HepG2 (cell line): ENCODE data around the gene ABHD2. TPM values are rescaled to one million over a fixed set of nuclear protein-coding genes. Genes with fewer than 3 reads are reported as not detected.

Source experiments
- ATAC-seq: fragments of 200-7000 bp; cut with Tn5 transposase; 3 replicates; pipeline ENCODE4 v1.9.1; 2020; ENCODE audit warnings: mild to moderate bottlenecking, moderate library complexity
- BruUV-seq: library from RNA; stranded (reverse); fragments of 400-500 nt; replicated peaks from 2 replicates; lab custom pipeline; 2021; lab: Mats Ljungman, UMichigan
- CTCF ChIA-PET: fragments of 300-600 bp; formaldehyde crosslinking; extraction: SDS; loops from one replicate; lab custom pipeline; 2021; ENCODE audit warnings: low total read pairs, inconsistent platforms, low intra/inter-chr PET ratio; lab: Yijun Ruan, JAX
- POLR2A ChIA-PET: fragments of 350-600 bp; sonication (Branson Sonifier 250); formaldehyde crosslinking; loops from one replicate; lab custom pipeline; 2020; ENCODE audit warnings: antibody characterized with exemption, inconsistent platforms; lab: Yijun Ruan, JAX
- DNase-seq: peaks from one replicate; pipeline ENCODE4 v3.0.0-alpha.2; 2015; ENCODE audit warnings: low spot score
- FAIRE-seq: peaks from 3 replicates; lab custom pipeline; 2011; peaks lifted over from hg19 to GRCh38; lab: Jason Lieb, UNC
- H2AFZ ChIP-seq: one replicate; pipeline ENCODE4 v1.6.1; 2011; ENCODE audit warnings: low read length, inconsistent platforms
- H3K27ac ChIP-seq: fragments of 300-600 bp; 3 replicates; pipeline ENCODE4 v1.8.0; 2011; ENCODE audit warnings: mixed run types, mild to moderate bottlenecking, mixed read lengths, low read length, inconsistent platforms; ENCODE audit not compliant: insufficient read depth; ENCODE audit errors: extremely low read length
- H3K27me3 ChIP-seq, 2 experiments: fragments of 200-600 bp in 1 of 2; 2 replicates in 1 of 2; 3 replicates in 1 of 2; pipeline versions ENCODE4 v1.6.0 to v1.8.0; 2011; ENCODE audit warnings: low read length in 2 of 2, mild to moderate bottlenecking in 2 of 2, moderate library complexity in 2 of 2, inconsistent platforms in 1 of 2; ENCODE audit not compliant: insufficient read depth in 2 of 2, control insufficient read depth in 1 of 2
- H3K36me3 ChIP-seq, 2 experiments: fragments of 200-600 bp in 1 of 2; replicated peaks in 1 of 2; 2 replicates in 1 of 2; 3 replicates in 1 of 2; pipeline versions ENCODE4 v1.5.1 to v1.8.0; 2011; ENCODE audit warnings: low read length in 2 of 2, inconsistent platforms in 1 of 2; ENCODE audit not compliant: insufficient read depth in 2 of 2, control insufficient read depth in 1 of 2
- H3K4me1 ChIP-seq: 2 replicates; pipeline ENCODE4 v1.5.1; 2012; ENCODE audit warnings: low read length, inconsistent platforms; ENCODE audit not compliant: insufficient read depth
- H3K4me2 ChIP-seq: 2 replicates; pipeline ENCODE4 v1.6.0; 2011; ENCODE audit warnings: low read depth, low read length, inconsistent platforms
- H3K4me3 ChIP-seq, 3 experiments: fragments of 200-600 bp in 1 of 3; sonication (generic), shearing (Covaris generic) in 1 of 3; replicated peaks in 1 of 3; 2 replicates each; pipeline ENCODE4 v1.5.1; 2011 to 2016; ENCODE audit warnings: low read length in 3 of 3, inconsistent platforms in 2 of 3, low read depth in 2 of 3, mild to moderate bottlenecking in 2 of 3, control low read depth in 1 of 3, mixed read lengths in 1 of 3; ENCODE audit not compliant: insufficient read depth in 1 of 3
- H3K79me2 ChIP-seq: one replicate; pipeline ENCODE4 v1.6.1; 2011; ENCODE audit warnings: low read length, inconsistent platforms; ENCODE audit not compliant: insufficient read depth
- H3K9ac ChIP-seq: 2 replicates; pipeline ENCODE4 v1.6.0; 2011; ENCODE audit warnings: mild to moderate bottlenecking, low read depth, low read length, inconsistent platforms; ENCODE audit not compliant: insufficient read depth
- H3K9me3 ChIP-seq: 2 replicates; pipeline ENCODE4 v1.5.1; 2012; ENCODE audit warnings: mild to moderate bottlenecking, low read length
- H4K20me1 ChIP-seq: 2 replicates; pipeline ENCODE4 v1.6.0; 2011; ENCODE audit warnings: inconsistent platforms, mild to moderate bottlenecking, low read length, moderate library complexity; ENCODE audit not compliant: insufficient read depth
- HNRNPK ChIP-seq: fragments of 200-400 bp; formaldehyde crosslinking; IDR thresholded peaks from 2 replicates; pipeline ENCODE4 v1.6.1; 2018; ENCODE audit warnings: low read length, low read depth, moderate library complexity, mild to moderate bottlenecking; ENCODE audit not compliant: poor library complexity, severe bottlenecking
- ZBTB2 ChIP-seq: sonication (generic); formaldehyde crosslinking; IDR thresholded peaks from 2 replicates; pipeline ENCODE4 v1.8.0; 2022; ENCODE audit warnings: low read depth, missing genetic modification reagents
- ZNF256 ChIP-seq: sonication (generic); formaldehyde crosslinking; conservative IDR thresholded peaks from 2 replicates; pipeline ENCODE4 v1.4.0; 2020; ENCODE audit warnings: missing genetic modification reagents
- ZNF337 ChIP-seq: sonication (generic); formaldehyde crosslinking; IDR thresholded peaks from 2 replicates; pipeline ENCODE4 v1.5.1; 2020; ENCODE audit warnings: missing genetic modification reagents, low read depth, mild to moderate bottlenecking, borderline replicate concordance
- WGBS: methylation state at CpG from one replicate; pipeline ENCODE4 v1.1.6; 2017; ENCODE audit warnings: low lambda C conversion rate; 5-methylcytosine and 5-hydroxymethylcytosine counted together
- in situ Hi-C: cut with HindIII; loops from 2 replicates; pipeline ENCODE4 v1.10.0; 2017; ENCODE audit warnings: low pct_unique_long_range_greater_than_20kb; ENCODE audit not compliant: extremely low pct_ligation_motif_present
- intact Hi-C: fragments of 100-400 bp; cut with micrococcal nuclease; formaldehyde crosslinking; loops from one replicate; pipeline ENCODE4 v1.10.0; 2022; ENCODE audit not compliant: unreplicated experiment
- polyA plus RNA-seq, 8 experiments: library from polyadenylated mRNA; depleted of rRNA in 3 of 8; stranded (reverse) in 7 of 8; unstranded in 1 of 8; fragments of >200 nt; fragmentation: Illumina TruSeq in 4 of 8; extraction: Trizol in 4 of 8; gene quantifications; 2 replicates each; pipeline versions ENCODE4 v1.2.1 to v1.2.3, GENCODE V29; 2011 to 2016; ENCODE audit warnings: low read depth in 4 of 8, missing spikeins in 1 of 8, mixed read lengths in 1 of 8; ENCODE audit not compliant: insufficient read depth in 1 of 8
- total RNA-seq, 5 experiments: library from RNA; depleted of rRNA; stranded (reverse); fragments of >200 nt; fragmentation: Illumina TruSeq; extraction: Trizol; gene quantifications; 2 replicates each; pipeline ENCODE4 v1.2.3, GENCODE V29; 2016; ENCODE audit warnings: low read depth in 1 of 5

The ABHD2 gene
- total and polyA plus RNA-seq, 2 of the 13 experiments (the other 11 are each of a cell fraction or from before 2014, with no cell fraction given), result 14.8 to 22.4 TPM

- Histone ChIP-seq H3K79me2 (no peaks in the 10 kb centered on the region), H3K27me3 (no peaks in the 10 kb centered on the region), H3K9me3 (no peaks in the 10 kb centered on the region), H3K9ac (no peak overlapping the region), H3K27ac (peak overlapping the region; percentile 92), H2AFZ (no peak overlapping the region), H3K4me2 (no peak overlapping the region), H4K20me1 (no peaks in the 10 kb centered on the region), H3K4me1 (peaks cover 100% of the 10 kb centered on the region), H3K36me3 (peaks cover 0 to 13% of the 10 kb centered on the region in 2 experiments; a peak in 3 of 5 replicates), H3K4me3 (no peak overlapping the region)
- 95% methylated on average over 3 of the region's 3 CpGs for WGBS
- POLR2A ChIA-PET, result interaction anchor here (0.6 to 2.9 kb wide), 4 partner anchors 10 to 146 kb away, joined by 3 to 21 read pairs (median 14); partner anchors contain the start of gene ABHD2
- DNase-seq (no peak), ATAC-seq (no peak), FAIRE-seq (no peak)
- no TSS peak for BruUV-seq
- intact Hi-C loops (no loop called here), in situ Hi-C loops (no loop called here)
- TF ChIP-seq ZNF256 (no peak), ZBTB2 (CRISPR knock-in tag) (no peak), ZNF337 (CRISPR knock-in tag) (no peak), HNRNPK (no peak)
- CTCF ChIA-PET, result no interaction called here
Observed at GRCh38 chr15:89131731-89132130, 43.5 kb downstream of the ABHD2 start.
